Right ventricle myocardium inferior (tissue), 1 donor: ENCODE results near the gene TMUB2. TPM values are rescaled to one million over a fixed set of nuclear protein-coding genes. Genes with fewer than 3 reads are reported as not detected.
A peak's percentile ranks its signal among the peaks of the same experiment; 100 is the strongest.

Source experiments
- ATAC-seq: fragments of 200-7000 bp; cut with Tn5 transposase; one replicate; pipeline ENCODE4 v1.9.1; 2020; ENCODE audit warnings: mild to moderate bottlenecking, moderate library complexity
- DNase-seq: peaks from one replicate; pipeline ENCODE4 v3.0.0; 2021; ENCODE audit errors: missing footprints
- intact Hi-C: fragments of 100-400 bp; cut with DNase I; formaldehyde crosslinking; loops from one replicate; pipeline ENCODE4 v1.11.0; 2022
- total RNA-seq: library from RNA; stranded (reverse); fragmentation: NEBNext Ultra II Directional; extraction: Animal tissue kit (Norgen Biotek cat#: 25700); gene quantifications from one replicate; pipeline ENCODE4 v1.2.1, GENCODE V29; 2021
- donor health status: DM: no; HTN: yes; CAD: no; lungs with severe emphysema.

TMUB2 gene
- total RNA-seq, 1 donor from 2014 or later: 20.8 TPM

DNA sequence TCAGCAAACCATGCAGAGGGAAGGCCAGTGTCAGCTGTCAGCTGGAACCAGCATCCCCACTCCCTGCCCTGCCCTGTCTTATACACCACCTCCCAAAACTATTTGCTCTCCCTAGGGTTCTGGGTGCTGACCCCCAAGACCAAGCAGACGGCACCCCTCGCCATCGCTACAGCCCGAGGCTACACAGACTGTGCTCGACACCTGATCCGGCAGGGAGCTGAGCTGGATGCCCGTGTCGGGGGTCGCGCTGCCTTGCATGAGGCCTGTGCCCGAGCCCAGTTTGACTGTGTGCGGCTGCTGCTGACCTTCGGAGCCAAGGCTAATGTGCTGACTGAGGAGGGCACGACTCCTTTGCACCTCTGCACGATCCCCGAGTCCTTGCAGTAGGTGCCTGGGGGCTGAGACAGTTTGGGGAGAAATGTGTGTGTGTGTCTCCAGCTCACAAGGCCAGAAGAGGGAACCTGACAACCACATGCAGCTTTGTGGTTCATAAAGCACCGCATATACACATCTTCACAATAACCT lies 14.8 kb upstream of the TMUB2 start:
- DNase-seq (no peak), ATAC-seq (no peak)
- intact Hi-C loops: loop anchor here (10.0 kb wide), 1 partner anchor 47 kb away; the partner anchor contains the start of gene HDAC5

DNA sequence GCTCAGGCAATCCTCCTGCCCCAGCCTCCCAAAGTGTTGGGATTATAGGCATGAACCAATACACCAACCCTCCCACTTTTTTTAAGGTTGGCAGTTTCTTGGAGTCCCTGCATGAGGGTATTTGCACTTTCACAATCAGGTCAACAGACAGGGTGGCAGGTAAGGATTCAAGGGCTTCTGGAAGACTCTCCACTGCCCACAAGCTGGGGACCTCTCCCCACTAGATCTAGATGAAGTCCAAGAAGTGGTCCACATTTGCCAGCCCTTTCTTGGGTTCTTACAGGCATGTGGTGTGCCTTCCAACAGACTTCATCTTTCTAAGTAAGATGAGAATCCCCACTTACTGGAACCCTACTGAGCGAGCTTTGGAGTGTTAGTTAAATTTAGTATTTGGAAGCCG lies 12.3 kb upstream of the TMUB2 start:
- intact Hi-C loops: loop anchor here (10.0 kb wide), 1 partner anchor 50 kb away; the partner anchor contains the start of gene HDAC5
- no peak for DNase-seq
- ATAC-seq: no peak

- intact Hi-C loops: loop anchor here (10.0 kb wide), 1 partner anchor 51 kb away; the partner anchor contains the start of gene HDAC5
- ATAC-seq: no peak
- DNase-seq: no peak
Measured at GRCh38 chr17:44176257-44176656, 10.5 kb upstream of the TMUB2 start.

- ATAC-seq: peak; percentile 18
- DNase-seq: no peak
- intact Hi-C loops: loop anchor here (10.0 kb wide), 1 partner anchor 52 kb away; the partner anchor contains the start of gene HDAC5
Measured at GRCh38 chr17:44176671-44177501, 9.9 kb upstream of the TMUB2 start.

- DNase-seq (no peak), ATAC-seq (peak; percentile 17)
- intact Hi-C loops: loop anchor here (10.0 kb wide), 1 partner anchor 53 kb away; the partner anchor contains the start of gene HDAC5
Measured at GRCh38 chr17:44177640-44178039, 9.1 kb upstream of the TMUB2 start.

DNA sequence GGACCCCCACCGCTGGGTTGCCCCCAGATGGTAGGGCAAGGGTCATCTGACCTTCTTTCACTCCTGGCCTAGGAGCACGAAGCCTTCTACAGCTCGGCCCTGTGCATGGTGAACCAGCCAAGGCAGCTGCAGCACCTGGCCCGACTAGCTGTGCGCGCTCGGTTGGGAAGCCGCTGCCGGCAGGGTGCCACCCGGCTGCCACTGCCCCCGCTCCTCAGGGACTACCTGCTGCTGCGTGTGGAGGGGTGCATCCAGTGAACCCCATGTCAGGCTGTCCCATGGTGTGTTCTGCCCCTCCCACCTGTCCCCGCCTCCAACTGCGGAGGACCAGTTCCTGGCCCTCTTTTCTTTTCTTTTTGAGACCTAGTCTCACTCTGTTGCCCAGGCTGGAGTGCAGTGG lies 8.6 kb upstream of the TMUB2 start:
- ATAC-seq: no peak
- intact Hi-C loops: loop anchor here (10.0 kb wide), 1 partner anchor 53 kb away; the partner anchor contains the start of gene HDAC5

DNA sequence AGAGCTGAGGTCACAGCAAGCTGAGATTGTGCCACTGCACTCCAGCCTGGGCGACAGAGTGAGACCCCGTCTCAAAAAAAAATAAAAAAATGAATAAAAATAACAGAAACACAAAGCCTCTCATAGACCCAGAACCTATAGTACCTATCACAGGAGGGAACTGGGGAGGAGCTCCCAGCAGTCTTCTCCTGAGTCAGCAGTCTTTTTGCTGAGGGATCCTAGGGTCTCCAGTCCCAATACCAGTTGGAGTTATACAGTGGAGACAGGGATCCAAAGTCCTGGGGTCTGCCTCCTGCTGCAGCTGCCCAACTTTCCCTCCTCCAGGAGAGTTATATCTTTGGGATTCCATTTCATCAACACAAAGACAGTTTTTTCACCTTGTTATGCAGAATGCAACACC lies 3.7 kb upstream of the TMUB2 start:
- intact Hi-C loops: no loop called here
- ATAC-seq: no peak
- DNase-seq: no peak

More for the DNA sequence above, 8.6 kb upstream of the TMUB2 start:
- DNase-seq: no peak

- no peak for DNase-seq
- no peak for ATAC-seq
- intact Hi-C loops: no loop called here
Measured at GRCh38 chr17:44184212-44184810, 2.5 kb upstream of the TMUB2 start.

DNA sequence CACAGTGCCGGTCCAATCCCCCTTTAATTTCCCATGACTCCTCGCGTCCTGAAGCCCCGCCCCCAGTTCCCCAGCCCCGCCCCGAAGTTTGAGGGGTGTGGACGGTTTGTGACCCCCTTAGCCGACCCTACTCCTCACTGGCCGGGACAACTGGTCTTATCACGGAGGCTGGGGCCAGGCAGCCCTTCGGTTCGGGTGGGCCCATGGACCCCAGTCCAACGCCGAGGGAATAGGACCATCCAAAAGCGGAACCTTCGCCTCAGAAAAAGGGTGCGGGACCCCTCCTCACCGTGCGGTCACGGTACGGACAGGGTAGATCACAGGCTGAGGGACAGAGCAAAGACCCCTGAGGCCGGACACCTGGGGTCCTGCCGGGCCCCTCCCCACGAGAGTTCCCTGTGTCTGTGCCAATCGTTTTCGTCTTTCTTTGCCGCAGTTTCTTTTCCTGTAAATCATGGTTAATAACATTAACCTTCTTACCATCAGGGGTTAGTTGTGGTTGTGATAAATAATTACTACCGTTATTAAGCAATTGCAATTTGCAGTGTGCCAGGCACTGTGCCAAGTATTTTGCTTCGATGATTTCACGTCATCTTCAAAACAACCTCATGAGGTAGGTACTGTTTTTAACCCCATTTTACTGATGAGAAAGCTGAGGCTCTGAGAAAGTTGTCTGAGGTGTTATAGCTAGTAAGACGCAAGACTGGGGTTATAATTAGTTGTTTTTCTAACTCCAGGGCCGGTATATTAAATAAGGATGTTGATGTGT lies 543 bp downstream of the TMUB2 start:
- ATAC-seq (peak; percentile 76), DNase-seq (peak; percentile 86)
- intact Hi-C loops: loop anchor here (2.0 kb wide), 1 partner anchor 13 kb away; no protein-coding TSS in a partner anchor

DNA sequence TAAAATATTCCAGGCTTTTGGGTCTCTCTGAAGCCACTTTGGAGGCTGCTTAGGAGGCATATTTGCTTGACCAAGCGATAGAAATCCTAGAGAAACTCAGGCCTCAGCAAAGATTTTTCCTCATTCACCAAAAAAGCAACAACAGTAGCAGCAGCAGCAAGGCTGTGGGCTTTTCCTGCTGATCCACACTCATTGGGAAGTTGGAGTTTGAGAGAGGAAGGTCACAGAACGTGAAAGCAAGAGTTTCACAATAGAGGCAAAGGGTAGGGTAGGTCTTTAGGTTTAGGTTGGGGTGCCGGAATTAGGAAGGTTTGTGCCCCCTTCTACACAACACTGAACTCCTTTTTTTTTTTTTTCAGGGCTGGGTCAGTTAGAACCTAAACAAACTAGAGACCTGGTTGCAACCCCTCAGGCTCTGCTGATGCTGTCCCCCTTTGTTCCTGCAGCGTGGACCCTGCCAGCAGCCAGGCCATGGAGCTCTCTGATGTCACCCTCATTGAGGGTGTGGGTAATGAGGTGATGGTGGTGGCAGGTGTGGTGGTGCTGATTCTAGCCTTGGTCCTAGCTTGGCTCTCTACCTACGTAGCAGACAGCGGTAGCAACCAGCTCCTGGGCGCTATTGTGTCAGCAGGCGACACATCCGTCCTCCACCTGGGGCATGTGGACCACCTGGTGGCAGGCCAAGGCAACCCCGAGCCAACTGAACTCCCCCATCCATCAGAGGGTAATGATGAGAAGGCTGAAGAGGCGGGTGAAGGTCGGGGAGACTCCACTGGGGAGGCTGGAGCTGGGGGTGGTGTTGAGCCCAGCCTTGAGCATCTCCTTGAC lies 2.0 kb downstream of the TMUB2 start:
- DNase-seq: no peak
- no peak for ATAC-seq
- intact Hi-C loops: no loop called here

DNA sequence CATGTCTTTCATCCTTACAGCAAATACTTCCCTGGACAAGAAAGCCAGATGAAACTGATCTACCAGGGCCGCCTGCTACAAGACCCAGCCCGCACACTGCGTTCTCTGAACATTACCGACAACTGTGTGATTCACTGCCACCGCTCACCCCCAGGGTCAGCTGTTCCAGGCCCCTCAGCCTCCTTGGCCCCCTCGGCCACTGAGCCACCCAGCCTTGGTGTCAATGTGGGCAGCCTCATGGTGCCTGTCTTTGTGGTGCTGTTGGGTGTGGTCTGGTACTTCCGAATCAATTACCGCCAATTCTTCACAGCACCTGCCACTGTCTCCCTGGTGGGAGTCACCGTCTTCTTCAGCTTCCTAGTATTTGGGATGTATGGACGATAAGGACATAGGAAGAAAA lies 3.7 kb downstream of the TMUB2 start:
- ATAC-seq (no peak), DNase-seq (no peak)
- intact Hi-C loops: no loop called here

DNA sequence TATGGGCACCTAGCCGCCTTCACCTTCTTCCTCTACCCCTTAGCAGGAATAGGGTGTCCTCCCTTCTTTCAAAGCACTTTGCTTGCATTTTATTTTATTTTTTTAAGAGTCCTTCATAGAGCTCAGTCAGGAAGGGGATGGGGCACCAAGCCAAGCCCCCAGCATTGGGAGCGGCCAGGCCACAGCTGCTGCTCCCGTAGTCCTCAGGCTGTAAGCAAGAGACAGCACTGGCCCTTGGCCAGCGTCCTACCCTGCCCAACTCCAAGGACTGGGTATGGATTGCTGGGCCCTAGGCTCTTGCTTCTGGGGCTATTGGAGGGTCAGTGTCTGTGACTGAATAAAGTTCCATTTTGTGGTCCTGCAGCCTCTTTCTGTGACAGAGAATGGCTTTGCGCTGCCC lies 4.6 kb downstream of the TMUB2 start:
- ATAC-seq (no peak), DNase-seq (no peak)
- intact Hi-C loops: no loop called here

GRCh38 chr17:44191941-44192496 lies 5.2 kb downstream of the TMUB2 start:
- DNase-seq (no peak), ATAC-seq (no peak)
- intact Hi-C loops: no loop called here

GRCh38 chr17:44192750-44193149 lies 6.0 kb downstream of the TMUB2 start:
- no peak for DNase-seq
- ATAC-seq: no peak

DNA sequence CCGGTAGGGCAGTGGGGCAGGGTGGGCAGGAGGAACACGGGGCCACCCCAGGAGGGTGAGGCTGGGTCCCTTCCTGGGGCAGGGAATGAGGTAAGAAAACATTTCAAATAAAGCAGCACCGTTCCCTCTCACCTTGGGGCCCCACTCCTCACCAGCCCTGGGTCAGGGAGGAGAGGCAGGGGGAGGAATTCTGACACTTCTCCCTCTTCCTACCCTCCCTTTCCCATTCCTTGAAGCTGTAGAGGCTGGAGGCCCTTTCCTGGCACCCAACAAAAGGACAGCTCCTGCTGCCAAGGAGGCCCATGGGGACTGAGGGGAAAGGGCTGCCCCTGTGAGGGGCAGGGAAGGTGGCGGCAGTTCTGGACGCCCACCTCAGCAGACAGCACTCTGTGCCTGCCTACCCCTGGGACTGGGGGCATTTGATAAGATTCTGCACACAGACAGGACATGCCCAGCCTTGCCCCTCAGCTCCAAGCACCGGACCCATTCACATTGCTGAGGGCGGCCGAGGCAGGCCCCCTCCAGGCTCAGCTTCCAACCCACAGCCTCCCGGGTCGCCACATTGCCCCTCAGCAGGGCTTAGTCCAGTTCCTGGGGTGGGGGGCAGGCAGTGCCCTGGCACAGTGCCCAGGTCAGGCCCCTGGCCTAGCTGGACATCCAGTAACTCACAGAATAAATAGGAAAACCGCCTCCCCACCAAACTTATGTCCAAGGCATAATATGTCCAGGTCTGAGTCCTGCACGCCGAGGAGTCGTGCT lies 6.7 kb downstream of the TMUB2 start:
- ATAC-seq (no peak), DNase-seq (no peak)
- intact Hi-C loops: no loop called here

More at GRCh38 chr17:44192750-44193149, 6.0 kb downstream of the TMUB2 start:
- intact Hi-C loops: no loop called here

DNA sequence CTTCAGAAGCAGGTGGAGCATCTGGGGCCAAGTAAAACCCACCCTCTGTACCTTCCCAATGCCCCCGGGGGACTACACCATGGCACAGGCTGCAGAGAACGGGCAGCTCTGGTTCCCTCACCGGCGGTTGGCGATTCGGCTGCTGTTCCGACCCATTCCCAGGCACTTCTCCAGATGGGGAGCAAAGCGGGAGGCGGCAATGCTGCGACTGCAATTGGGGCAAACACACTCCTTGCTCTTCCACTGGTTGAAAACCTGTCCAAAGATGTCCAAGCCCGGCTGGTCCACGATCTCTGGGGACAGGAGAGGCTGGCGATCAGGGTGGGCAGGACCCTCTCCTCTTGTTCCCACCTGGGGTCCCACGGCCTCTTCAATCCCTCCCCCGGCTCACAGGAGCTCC lies 10.3 kb downstream of the TMUB2 start:
- intact Hi-C loops: no loop called here
- DNase-seq (no peak), ATAC-seq (no peak)
